Stimulated activated CD8-positive, alpha-beta memory T cell treated with anti-CD3 and anti-CD28 coated beads, Interleukin-7, amount 100 ng/mL, for 48 hours (primary cell): ENCODE measurements around the gene SEMA4B.
"Not testable (repeated sequence)": the region's sequence is repeated elsewhere in the genome, so short reads cannot be mapped to it uniquely, and the experiment has no call there.

Experiments
- DNase-seq, 2 donors: peaks; one replicate each; pipeline ENCODE4 v3.0.0-alpha.2; 2020; ENCODE audit warnings: low read depth in 1 of 2; ENCODE audit errors: extremely low read depth in 1 of 2

SEMA4B gene

DNA sequence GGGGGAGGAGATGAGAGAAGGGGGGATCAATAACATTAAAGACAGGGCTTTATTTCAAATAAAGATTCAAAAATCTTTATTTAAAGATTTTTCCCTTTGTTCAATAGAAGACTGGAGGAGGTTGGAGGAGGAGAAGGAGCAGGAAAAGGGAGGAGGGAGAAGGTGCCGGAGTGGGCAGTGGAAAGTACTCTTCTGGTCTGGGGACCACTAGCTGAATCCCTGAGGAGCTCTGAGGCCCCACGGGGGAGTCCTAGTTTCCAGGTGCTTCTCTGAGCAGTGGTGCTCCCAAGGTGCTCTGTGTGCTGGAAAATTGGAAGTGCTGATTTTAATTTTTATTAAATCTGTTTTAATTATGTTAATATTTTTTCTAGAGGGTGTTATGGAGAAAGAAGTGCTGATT, 19.4 kb upstream of the SEMA4B start:
- DNase-seq, result no peak

DNA sequence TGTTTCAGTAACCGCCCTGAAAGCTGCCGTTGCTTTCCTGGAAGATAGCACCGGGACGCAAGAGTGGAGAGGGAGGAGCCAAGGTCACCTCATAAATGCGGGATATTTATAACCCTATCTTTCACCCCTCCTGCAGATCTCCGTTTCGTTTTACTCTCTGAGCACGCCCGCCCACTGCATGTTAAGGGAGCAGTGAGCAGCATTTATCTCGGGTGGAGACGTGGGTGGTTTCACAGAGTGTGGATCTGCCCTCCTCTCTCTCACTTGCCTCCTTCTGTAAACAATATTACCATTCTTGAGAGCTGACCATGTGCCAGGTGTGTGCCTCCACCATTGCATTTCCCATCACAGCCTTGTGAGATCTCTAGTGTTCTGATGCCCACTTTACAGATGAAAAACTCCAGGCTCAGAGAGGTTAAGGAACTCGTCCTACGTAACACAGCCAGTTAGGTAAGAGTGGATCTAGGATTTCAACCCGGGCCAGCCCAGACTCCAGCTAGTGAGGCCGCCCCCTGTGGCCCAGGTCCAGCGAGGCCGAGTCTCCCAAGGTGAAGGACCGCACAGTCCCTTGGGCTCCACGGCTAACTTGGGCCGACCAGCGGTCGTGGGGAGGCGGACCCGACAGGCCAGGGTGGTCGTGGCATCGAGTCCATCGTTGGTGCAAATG, 16.9 kb upstream of the SEMA4B start:
- DNase-seq, result peak in 1 of 2 donors; percentile 18

DNA sequence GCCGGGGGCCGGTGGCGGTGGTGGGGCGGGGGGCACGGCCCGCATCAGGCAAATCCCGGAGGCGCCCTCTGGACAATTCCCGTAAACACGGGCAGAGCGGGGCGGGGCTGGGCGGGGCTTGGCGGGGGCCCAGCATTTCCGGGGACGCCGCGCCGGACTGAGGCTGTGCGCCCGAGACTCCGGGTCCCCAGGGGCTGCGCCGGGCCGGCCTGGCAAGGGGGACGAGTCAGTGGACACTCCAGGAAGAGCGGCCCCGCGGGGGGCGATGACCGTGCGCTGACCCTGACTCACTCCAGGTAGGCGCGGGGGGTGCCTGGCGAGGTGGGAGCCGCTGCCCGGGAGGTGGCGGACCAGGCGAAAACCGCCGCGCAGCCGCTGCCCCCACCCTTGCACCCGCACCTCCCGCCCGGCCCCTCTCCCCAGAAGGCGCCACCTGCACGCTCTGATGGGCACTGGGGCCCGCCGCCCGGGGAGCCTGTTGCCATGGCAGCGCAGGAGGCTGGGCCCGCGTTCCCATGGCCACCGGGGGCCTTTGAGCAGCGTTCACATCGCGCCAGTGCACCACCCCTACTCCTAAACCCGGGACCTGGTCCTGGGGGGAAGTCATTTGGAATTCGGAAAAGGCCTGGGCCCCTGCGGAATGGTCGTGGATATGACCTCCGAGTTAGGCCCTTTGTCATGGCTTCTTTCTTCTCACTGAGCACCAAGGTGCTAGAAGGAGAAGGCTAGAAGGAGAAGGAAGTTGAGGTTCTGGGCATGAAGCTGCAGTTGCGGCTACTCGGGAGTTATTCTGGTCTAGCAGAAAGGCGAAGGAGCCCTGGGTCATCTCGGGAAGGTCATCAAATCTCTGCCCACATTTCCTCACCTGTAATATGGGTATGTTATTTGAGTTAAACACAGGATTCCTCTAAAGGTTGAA, 16.1 kb upstream of the SEMA4B start:
- DNase-seq, result peak in 1 of 2 donors; percentile 15

DNA sequence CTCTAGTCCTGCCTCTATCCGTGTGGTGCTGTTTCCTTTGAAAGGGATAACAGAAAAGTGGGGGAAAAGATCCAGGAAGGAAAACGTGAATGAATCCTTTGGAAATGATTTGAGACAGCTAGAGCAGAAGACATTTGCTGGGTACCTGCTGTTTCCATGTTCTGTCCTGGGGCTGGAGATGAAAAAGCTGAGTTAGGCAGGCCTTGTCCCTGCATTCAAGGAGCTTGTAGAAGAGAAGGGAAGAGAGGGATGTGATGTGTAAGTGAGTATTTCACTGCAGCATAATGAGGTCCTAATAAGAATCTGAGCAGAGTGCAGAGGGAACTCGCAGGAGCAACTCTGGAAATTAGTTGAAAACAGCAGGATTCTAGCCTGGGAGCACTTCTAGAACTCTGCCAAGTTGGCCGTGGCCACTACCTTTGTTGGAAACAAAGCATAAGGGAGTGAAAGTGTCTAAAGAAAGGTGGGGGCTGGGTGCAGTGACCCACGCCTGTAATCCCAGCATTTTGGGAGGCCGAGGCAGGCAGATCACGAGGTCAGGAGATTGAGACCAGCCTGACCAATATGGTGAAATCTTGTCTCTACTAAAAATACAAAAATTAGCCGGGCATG, 13.8 kb upstream of the SEMA4B start:
- no peak for DNase-seq

DNA sequence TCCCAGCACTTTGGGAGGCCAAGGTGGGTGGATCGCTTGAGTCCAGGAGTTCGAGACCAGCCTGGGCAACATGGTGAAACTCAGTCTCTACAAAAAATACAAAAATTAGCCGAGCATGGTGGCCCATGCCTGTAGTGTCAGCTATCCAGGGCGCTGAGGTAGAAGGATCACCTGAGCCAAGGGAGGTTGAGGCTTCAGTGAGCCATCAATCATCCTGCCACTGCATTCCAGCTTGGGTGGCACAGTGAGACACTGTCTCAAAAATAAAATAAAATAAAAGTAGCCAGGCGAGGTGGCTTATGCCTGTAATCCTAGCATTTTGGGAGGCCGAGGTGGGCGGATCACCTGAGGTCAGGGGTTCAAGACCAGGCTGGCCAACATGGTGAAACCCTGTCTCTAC, 13.1 kb upstream of the SEMA4B start:
- DNase-seq, result not testable (repeated sequence)

DNA sequence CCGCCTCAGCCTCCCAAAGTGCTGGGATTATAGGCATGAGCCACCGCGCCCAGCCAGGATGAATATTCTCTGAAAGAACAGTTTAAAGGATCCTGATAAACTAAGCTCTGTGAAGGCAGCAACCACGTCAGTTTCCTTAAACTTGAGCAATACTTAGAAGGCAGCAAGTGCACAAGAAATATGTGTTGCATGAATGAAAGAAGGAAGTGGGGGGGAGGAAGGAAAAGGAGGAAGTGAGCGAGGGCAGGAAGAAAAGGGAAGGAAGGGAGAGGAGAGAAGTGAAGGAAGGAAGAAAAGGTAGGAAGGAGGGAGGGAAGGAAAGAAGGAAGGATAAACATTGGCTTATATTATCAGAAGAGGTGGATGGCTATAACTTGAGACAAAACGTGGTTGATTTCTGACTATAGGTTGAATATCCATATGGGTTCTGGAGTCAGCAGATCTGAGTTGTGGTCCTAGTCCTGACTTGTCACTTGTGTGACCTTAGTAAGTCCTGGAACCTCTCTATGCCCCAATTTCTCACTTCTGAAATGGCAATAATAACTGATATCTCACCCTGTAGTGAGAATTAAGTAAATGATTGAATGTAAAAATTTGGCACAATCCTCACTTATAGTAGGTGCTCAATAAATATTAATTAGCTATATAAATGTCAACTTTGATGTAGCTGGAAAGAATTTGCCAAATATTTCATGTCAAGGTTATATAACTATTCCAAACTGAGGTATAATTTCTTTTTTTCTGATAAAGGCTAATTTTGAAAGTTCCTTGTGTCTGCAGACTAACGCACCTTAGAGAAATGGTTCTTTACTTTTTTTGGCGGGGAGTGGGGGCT, 12.0 kb upstream of the SEMA4B start:
- DNase-seq, result no peak

DNA sequence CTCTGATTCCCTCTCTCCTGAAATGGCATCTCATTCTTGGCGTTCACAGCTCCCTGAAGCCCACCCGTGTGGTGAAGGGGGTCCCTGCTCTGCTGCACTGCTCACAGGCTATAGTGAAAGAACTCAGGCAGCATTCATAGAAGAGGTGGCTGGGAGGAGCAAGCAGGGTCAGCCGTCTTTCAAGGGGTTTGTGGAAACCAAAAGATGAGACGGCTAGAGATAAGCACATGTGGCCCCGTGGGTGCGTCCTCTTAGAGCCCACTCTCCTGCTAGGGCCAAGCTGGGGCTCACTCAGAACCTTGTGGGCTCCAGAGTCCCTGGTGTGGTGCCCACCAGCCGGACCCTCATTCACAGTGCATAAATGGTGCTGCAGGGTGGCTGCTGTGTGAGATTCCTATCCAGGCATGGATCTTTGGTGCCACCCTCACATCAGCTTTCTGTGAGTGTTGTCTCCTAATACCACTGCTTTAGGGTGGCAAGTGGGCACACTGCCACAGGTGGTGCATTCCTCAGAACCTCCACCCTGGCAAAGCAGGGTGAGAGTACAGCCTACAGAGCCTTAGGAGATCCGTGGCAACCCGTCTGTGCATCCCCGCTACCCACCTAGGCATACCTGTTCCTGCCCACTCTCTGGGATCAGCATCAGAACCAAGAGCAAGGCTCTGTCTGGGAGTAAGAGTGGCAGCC, 11.2 kb upstream of the SEMA4B start:
- no peak for DNase-seq

DNA sequence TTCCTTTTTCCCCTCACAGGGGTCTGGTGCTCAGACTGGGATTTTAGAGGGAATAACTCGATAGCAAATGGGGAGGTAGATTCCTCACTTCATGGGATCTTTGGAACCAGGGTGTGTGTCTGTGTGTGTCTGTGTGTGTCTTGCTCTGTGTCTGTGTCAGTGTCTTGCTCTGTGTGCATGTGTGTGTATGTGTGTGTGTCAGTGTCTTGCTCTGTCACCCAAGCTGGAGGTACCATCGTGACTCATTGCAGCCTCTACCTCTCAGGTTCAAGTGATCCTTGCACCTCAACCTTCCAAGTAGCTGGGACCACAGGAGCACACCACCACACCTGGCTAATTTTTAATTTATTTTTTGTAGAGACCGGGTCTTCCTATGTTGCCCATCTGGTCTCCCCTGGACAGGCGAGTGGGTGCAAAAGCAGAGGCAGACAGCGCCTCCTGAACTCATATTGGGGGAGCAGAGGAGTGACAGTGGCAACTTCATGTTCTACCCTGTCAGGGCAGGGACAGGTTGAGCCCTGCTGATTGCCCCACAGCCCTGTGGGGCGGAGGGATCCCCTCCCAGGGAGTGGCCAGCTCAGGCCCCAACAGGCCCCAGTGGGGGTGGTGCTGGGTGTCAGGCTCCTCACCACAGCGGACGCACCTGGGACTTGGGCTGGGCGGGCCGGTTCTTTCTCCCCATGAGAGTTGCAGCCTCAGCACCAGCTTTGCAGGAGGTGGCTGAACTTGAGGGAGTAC, 10.4 kb upstream of the SEMA4B start:
- DNase-seq, result no peak

DNA sequence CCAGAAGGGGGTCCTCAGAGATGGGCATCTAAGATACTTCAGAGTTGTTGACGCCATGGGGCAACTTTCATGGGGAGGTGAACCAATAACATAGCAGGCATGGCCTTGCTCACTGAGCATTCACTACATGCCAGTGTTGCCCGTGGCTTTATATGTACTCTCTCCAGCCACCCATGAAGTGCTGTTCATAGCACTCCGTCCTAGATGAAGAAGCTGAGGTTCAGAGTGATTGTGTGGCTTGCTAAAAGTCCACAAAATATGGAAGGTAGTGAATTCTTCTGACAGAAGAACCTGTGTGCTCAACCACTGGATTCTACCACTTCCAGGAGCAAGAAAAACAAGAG, 9.8 kb upstream of the SEMA4B start:
- DNase-seq, result no peak

DNA sequence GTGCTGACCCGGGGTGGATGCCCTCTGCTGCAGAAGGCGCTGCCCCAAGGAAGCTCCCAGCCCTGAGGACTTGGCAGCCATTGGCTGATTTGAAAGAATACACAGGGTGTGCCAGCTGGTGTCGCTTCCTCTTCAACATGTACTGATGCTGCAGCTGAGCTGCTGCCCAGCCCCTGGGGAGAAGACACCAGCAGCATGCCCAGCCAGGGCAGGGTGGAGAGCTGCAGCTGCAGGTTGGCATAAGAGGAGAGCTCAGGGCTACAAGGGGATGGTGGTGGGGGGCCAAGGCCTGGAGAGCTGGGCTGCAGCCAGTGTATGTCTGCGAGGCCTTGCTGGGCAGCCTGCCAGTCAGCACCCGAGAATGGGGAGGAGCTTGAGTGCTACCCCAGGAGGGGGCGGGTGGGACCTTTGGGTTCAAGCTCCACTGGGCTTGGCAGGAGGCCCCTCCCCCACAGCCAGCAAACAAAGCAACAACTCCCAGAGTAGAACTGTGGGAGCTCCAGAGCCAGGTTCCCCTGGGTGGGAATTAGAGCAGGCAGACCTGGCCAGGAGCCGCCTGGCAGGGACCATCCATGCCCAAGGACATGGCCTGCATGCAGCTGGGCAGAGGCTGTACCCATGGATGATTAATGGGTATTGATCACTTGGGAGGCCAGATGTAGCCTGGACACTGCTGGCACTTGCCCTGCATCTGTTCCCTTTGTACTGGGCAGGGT, 9.2 kb upstream of the SEMA4B start:
- DNase-seq, result no peak

DNA sequence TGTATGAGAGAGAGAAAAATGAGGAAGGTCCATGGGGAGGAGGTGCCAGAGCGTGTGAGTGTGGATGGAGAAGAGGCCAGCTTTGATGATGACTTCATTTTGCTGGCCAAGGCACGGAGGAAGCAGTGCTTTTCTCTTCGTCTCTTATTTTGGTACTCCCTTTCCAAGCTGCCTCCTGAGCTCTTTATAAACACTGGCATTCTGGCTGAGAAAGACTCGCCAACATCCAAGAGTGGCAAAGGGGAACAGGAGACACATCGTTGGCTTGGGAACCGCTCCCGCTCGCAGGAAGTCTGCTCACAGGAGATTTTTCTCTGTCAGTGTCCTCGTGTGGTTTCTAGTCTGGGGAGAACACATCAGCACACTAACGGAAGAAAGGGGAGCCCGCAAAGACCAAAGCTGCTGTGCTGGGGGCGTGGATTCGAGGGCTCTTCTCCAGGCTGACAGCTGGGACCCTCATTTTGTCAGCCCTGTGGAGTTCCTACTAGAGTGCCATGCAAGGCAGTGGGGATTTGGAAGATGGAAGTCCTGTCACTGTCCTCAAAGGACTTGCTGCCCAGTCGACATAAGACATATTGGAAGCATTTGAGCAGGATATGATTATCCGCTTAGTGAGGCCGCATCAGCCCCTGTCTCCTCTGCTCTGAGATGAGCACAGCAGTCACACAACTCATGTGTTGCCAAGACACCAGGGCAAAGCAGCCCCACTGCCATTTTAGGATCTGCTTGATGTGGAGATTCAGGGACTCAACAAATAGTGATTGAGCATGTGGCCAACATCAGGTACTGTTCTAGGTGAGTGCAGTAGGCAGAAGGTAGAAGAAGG, 8.0 kb upstream of the SEMA4B start:
- DNase-seq, result no peak

DNA sequence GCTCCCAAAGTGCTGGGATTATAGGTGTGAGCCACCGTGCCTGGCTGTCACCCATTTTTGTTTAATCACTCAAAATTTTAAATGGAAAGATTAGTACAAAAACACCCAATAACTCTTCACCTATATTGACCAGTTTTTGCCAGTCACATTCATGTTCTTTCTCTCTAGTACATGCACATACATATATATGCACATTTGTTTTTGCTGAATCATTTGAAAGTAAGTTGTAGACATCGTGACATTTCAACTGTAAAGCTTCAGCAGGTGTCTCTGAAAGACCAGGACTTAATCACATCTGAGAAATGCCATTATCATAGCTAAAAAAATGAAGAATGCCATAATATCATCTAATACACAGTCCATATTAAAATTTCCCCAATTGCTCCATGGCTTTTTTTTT, 6.5 kb upstream of the SEMA4B start:
- no peak for DNase-seq

DNA sequence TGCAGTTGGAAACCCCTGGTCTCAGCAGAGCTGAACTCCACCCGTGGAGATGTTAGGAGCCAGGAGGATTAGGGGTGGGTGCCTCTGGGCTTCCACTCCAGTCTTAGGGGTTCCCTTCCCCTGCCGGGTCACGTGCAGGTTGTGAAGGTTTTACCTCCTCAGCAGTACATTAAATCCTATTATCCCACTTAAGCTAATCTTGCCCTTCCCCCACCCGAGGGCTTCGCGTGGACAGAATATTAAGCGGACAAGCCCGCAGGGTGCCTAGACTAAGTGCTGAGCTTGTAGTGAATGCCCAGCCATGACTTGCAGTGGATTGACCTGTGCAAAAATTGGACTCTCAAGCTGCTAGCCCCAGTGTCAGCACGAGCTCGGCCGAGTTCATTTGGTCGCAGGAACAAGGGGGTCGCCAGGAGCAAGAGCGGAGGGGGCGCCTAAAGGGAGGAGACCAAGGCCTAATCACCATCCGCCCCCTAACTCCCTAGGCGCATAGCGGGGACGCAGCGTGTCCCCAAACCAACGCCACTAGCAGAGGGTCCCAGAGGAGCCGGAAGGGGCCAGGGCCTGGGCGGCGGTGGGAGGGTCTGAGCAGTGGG, 498 bp upstream of the SEMA4B start:
- DNase-seq, result no peak

DNA sequence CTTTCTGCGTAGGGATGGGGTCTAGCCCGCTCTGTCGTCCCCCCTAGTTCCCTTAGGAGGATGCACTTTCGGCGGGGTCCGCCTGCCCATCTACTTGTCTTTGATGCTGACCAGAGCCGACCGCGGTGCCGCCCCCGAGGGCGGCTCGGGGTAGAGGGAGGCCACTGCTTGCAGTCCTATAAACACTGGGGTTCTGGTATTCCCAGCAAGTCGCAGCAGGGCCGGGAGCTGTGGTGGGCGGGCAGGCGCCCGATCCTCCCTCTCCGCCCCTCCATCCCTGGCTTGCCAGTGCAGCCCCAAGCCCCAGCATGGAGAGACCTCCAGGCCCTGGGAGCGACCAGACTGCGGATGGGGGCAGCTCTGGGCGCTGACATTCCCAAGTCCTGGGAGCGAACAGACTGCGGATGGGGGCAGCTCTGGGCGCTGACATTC, 830 bp downstream of the SEMA4B start:
- DNase-seq, result no peak

DNA sequence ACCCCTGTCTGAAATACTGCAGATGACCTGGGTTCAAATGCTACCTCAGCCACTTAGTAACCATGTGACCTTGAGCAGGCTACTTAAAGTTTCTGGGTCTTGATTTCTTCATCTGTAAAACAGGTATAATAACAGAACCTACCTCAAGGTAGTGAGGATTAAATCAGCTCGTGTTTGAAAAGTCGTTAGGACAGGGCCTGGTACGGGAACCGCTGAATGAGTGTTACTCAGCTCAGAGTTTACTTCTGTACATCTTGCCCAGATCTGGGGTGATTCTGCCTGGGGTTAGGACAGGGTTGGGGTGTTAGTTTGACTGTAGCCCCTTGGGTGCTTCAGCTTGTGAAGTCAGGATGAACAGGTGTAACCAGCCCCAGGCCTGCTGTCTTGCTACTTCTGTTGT, 1.8 kb downstream of the SEMA4B start:
- DNase-seq, result no peak

DNA sequence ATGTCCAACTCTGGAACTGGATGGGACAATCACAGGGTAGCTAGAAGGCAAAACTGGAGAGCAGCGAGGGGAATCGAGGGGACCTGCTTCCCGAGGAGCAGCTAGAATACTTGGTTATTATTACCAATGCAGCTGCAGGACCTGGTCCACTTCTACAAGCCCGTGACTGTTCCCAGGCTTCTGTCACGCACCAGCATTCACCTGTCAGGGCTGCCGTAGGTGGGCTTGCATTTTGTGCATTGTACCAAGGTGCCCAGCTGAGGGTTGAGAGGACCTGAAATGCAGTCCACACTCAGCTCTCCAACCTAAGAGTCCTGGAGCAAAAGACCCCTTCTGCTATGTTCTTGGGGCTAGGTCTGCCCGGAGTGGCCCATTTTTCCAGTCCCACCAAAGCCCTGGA, 2.3 kb downstream of the SEMA4B start:
- no peak for DNase-seq

DNA sequence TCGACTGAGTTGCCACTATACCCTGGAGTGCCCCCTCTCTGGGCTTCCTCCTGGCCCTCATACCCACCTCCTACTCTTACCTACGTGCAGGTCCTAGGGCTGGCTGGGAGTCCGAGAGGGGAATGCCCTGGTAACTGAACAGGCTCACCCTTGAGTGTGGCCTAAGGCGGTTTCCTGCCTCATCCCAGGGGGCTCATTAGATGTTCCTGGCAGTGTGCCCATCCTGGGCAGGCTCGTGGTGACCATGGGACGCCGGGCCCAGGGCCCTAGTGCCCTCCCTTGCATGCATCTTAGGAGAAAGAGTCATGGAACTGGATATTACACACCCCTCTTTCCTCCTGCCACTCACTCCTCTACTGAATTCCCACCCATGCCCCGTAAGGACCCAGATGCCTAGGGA, 2.8 kb downstream of the SEMA4B start:
- DNase-seq, result no peak
